NCI-H2029 treated with DMSO at 0.1 percent for 48 hours (cell line): ENCODE measurements around the gene SYNGR3.
"Not testable (repeated sequence)": the region's sequence is repeated elsewhere in the genome, so short reads cannot be mapped to it uniquely, and the experiment has no call there.

Experiments
- DNase-seq: peaks from one replicate; lab custom pipeline; 2025; lab: John Stamatoyannopoulos, UW

The SYNGR3 gene

GRCh38 chr16:1989209-1990100 lies at the start of gene SYNGR3:
Gene SYNGR3, plus strand, starts transcription at chr16:1989970. Its CDS starts 133 bp downstream, at chr16:1990103.
- no peak for DNase-seq

GRCh38 chr16:1940273-1941161 lies 49.3 kb upstream of the SYNGR3 start:
- DNase-seq: no peak

GRCh38 chr16:1941162-1942046 lies 48.4 kb upstream of the SYNGR3 start:
- DNase-seq: no peak

GRCh38 chr16:1942047-1942809 lies 47.5 kb upstream of the SYNGR3 start:
- DNase-seq: no peak

- peak; percentile 90 for DNase-seq
These were observed 46.7 kb upstream of the SYNGR3 start, which contains the start of gene MSRB1 for GRCh38 chr16:1942810-1943726. Gene MSRB1, minus strand, starts transcription at chr16:1943199. Its CDS starts 43 bp downstream, at chr16:1943156.

- no peak for DNase-seq
These were observed 45.1 kb upstream of the SYNGR3 start for GRCh38 chr16:1944612-1945199.

- DNase-seq: no peak
These were observed 44.0 kb upstream of the SYNGR3 start for GRCh38 chr16:1945559-1946391.

- no peak for DNase-seq
These were observed 43.0 kb upstream of the SYNGR3 start for GRCh38 chr16:1946495-1947368.

- DNase-seq: no peak
These were observed 42.5 kb upstream of the SYNGR3 start for GRCh38 chr16:1947369-1947670.

GRCh38 chr16:1949507-1949906 lies 40.3 kb upstream of the SYNGR3 start:
- no peak for DNase-seq

GRCh38 chr16:1950047-1950446 lies 39.7 kb upstream of the SYNGR3 start:
- no peak for DNase-seq

GRCh38 chr16:1950559-1950958 lies 39.2 kb upstream of the SYNGR3 start:
- DNase-seq: no peak

- DNase-seq: no peak
These were observed 36.0 kb upstream of the SYNGR3 start for GRCh38 chr16:1953734-1954133.

GRCh38 chr16:1957434-1958142 lies 32.2 kb upstream of the SYNGR3 start:
- not testable (repeated sequence) for DNase-seq

- not testable (repeated sequence) for DNase-seq
These were observed 31.7 kb upstream of the SYNGR3 start for GRCh38 chr16:1958143-1958491.

- DNase-seq: no peak
These were observed 31.0 kb upstream of the SYNGR3 start for GRCh38 chr16:1958715-1959268.
